HG03135 (cell line): ENCODE measurements around the gene VPS13D.
"Not testable (repeated sequence)": the region's sequence is repeated elsewhere in the genome, so short reads cannot be mapped to it uniquely, and the experiment has no call there.

Source experiments
- ATAC-seq: cut with Tn5 transposase; IDR thresholded peaks from one replicate; pipeline ENCODE4 v1.9.1; 2021; ENCODE audit warnings: mild to moderate bottlenecking, moderate library complexity; ENCODE audit not compliant: unreplicated experiment

Gene VPS13D

GRCh38 chr1:12527564-12527963, 297.7 kb downstream of the VPS13D start:
- ATAC-seq: no peak

GRCh38 chr1:12528021-12528852, 298.4 kb downstream of the VPS13D start:
- no peak for ATAC-seq

- ATAC-seq: no peak
These were observed 299.9 kb downstream of the VPS13D start for GRCh38 chr1:12529640-12530174.

- ATAC-seq: no peak
These were observed 300.8 kb downstream of the VPS13D start for GRCh38 chr1:12530462-12531178.

- no peak for ATAC-seq
These were observed 301.3 kb downstream of the VPS13D start for GRCh38 chr1:12531179-12531499.

- no peak for ATAC-seq
These were observed 302.8 kb downstream of the VPS13D start for GRCh38 chr1:12532405-12533315.

- no peak for ATAC-seq
These were observed 306.3 kb downstream of the VPS13D start for GRCh38 chr1:12536023-12536639.

GRCh38 chr1:12537294-12537693, 307.5 kb downstream of the VPS13D start:
- ATAC-seq: no peak

DNA sequence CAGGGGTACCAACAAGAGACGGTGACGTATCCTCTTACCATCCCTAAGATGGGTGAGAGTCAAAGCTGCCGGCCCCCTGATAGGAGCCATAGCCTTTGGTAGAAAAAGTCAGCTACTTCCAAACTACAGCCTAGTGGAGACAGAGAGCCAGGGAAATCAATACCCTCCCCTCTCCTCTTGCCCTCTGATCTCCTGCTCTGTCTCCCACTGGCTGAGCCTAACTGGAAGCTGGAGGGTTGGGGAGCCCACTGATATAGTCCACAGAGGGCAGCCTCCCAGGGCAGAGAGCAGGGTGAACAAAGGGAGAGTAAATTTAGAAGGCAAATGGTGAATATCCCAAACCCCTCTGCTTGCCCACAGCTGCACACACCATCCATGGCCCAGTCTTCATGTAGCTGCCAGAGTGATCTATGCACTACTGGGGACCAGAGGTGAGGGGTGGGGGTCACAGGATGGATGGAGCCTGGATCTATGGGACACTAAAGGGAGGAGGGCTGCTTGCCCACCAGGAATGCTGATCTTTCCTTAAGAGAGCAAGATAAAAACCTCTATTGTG, 308.2 kb downstream of the VPS13D start:
- ATAC-seq: no peak

DNA sequence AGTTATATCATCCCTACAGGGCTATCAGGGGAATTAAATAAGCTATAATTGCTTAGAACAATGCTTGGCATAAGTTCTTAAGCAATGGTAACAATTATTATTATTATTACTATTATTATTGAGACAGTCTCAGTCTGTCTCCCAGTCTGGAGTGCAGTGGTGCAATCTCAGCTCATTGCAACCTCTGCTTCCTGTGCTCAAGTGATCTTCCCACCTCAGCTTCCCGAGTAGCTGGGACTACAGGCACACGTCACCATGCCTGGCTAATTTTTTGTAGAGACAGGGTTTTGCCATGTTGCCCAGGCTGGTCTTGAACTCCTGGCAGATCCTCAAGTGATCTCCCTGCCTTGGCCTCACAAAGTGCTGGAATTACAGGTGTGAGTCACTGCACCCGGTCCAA, 308.7 kb downstream of the VPS13D start:
- not testable (repeated sequence) for ATAC-seq

DNA sequence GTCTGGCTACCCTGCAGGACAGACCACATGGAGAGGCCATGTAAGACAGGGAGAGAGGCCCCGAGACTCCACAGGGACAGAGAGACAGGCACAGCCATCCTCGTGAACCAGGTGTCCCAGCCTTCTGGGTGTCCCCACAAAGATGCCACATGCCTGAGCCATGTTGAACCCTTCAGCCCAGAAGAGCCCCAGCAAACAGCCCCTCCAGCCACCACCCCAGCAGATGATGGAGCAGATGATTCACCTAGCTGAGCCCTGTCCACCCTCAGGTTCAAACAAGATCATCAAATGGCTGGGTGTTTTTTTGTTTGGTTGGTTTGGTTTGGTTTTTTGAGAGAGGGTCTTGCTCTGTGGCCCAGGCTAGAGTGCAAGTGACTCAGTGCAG, 309.5 kb downstream of the VPS13D start:
- no peak for ATAC-seq

GRCh38 chr1:12539705-12540579, 310.1 kb downstream of the VPS13D start:
- ATAC-seq: no peak

DNA sequence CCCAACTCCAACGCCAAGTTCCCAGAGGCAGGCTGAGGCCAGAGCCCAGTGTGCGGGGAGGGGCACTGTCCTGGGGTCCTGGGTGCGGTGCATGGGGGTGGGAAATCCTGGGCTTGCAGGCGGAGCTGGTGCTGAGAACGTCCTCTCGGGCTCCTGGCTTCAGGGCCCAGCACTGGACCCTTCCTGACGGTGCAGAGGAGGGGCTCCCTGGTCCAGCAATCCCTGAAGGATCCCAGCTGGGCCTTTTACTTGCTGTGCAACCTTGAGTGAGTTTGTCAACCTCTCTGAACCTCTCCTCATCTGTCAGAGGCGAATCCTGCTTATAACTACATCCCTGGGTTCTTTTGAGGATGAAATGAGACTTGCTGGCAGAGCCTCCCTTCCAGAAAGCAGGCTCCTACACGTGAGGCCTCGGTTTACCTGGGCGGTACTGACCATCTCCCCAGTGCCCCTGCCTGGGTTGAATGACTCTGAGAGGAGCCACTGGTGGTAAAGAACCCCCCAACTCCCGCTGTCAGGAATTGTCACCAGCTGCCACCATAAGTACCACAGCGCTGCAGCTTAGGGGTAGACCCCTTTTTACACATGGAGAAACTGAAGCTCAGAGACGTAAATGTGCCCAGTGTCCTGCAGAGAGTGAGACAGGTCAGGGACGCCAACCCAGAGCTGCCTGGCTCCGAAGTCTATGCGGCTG, 310.9 kb downstream of the VPS13D start:
- no peak for ATAC-seq

- ATAC-seq: no peak
These were observed 311.7 kb downstream of the VPS13D start for GRCh38 chr1:12541274-12542137.

DNA sequence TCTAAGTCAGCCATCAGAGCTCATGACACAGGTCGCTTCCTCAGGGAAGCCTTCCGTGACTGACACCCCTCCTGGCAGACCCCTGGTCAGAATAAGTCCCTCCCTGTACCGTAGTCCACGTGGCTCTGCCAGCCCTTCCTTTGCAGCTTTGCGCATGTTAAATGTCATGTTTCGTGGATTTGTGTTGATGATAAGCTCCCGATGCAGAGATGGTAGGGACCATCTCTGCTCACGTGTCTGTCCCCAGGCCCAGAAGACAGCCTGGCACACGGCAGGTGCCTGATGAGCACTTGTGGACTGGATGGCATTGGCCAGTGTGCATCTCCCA, 312.3 kb downstream of the VPS13D start:
- no peak for ATAC-seq

GRCh38 chr1:12542616-12543592, 313.1 kb downstream of the VPS13D start:
- no peak for ATAC-seq

- no peak for ATAC-seq
These were observed 313.9 kb downstream of the VPS13D start for GRCh38 chr1:12543740-12544154.
